IPS-11a (cell line): ENCODE measurements around the gene MYOG.

Experiments
- H3K4me3 ChIP-seq: one replicate; pipeline ENCODE4 v1.5.1; 2013; ENCODE audit warnings: low read depth, low read length, control low read depth

MYOG gene

GRCh38 chr1:203091199-203091477 is 5.3 kb upstream of the MYOG start:
- no peak overlapping the region for H3K4me3 ChIP-seq

- no peak overlapping the region for H3K4me3 ChIP-seq
Measured at GRCh38 chr1:203090421-203091198, 4.8 kb upstream of the MYOG start.

- H3K4me3 ChIP-seq, result no peak overlapping the region
Measured at GRCh38 chr1:203089651-203090045, 3.8 kb upstream of the MYOG start.

GRCh38 chr1:203089001-203089650 is 3.3 kb upstream of the MYOG start:
- H3K4me3 ChIP-seq, result no peak overlapping the region

GRCh38 chr1:203088441-203088840 is 2.6 kb upstream of the MYOG start:
- H3K4me3 ChIP-seq, result no peak overlapping the region

GRCh38 chr1:203086992-203087763 is 1.4 kb upstream of the MYOG start:
- no peak overlapping the region for H3K4me3 ChIP-seq

GRCh38 chr1:203084588-203085527 is 954 bp downstream of the MYOG start:
- H3K4me3 ChIP-seq, result no peak overlapping the region

GRCh38 chr1:203083463-203083921 is 2.3 kb downstream of the MYOG start:
- no peak overlapping the region for H3K4me3 ChIP-seq

- no peak overlapping the region for H3K4me3 ChIP-seq
Measured at GRCh38 chr1:203082571-203083462, 3.0 kb downstream of the MYOG start.

- no peak overlapping the region for H3K4me3 ChIP-seq
Measured at GRCh38 chr1:203082231-203082505, 3.6 kb downstream of the MYOG start.

- no peak overlapping the region for H3K4me3 ChIP-seq
Measured at GRCh38 chr1:203081465-203082230, 4.2 kb downstream of the MYOG start.

GRCh38 chr1:203080456-203080855 is 5.4 kb downstream of the MYOG start:
- no peak overlapping the region for H3K4me3 ChIP-seq

GRCh38 chr1:203078478-203078877 is 7.3 kb downstream of the MYOG start:
- no peak overlapping the region for H3K4me3 ChIP-seq

GRCh38 chr1:203077956-203078355 is 7.9 kb downstream of the MYOG start:
- no peak overlapping the region for H3K4me3 ChIP-seq

GRCh38 chr1:203077367-203077766 is 8.4 kb downstream of the MYOG start:
- no peak overlapping the region for H3K4me3 ChIP-seq

- peak overlapping the region; percentile 25 for H3K4me3 ChIP-seq
Measured at GRCh38 chr1:203076031-203076511, 9.7 kb downstream of the MYOG start.

GRCh38 chr1:203075236-203076030 is 10.4 kb downstream of the MYOG start:
- H3K4me3 ChIP-seq, result peak overlapping the region; percentile 25

- H3K4me3 ChIP-seq, result no peak overlapping the region
Measured at GRCh38 chr1:203074610-203075009, 11.2 kb downstream of the MYOG start.
